ENCODE measurements around the gene EHD2.

DNA sequence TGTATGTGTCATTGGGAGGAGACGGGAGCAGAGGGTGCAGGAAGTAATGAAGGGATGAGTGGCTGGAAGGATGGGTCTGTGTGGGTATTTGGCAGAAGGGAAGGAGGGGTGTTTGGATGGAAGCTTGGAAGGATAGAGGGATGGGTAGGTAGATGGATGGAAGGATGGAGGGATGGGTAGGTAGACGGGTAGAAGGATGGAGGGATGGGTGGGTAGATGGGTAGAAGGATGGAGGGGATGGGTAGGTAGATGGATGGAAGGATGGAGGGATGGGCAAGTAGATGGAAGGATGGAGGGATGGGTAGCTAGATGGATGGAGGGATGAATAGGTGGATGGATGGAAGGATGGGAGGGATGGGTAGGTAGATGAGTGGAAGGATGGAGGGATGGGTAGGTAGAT lies 41.7 kb upstream of the EHD2 start:
- TF ChIP-seq, protein P1, sequence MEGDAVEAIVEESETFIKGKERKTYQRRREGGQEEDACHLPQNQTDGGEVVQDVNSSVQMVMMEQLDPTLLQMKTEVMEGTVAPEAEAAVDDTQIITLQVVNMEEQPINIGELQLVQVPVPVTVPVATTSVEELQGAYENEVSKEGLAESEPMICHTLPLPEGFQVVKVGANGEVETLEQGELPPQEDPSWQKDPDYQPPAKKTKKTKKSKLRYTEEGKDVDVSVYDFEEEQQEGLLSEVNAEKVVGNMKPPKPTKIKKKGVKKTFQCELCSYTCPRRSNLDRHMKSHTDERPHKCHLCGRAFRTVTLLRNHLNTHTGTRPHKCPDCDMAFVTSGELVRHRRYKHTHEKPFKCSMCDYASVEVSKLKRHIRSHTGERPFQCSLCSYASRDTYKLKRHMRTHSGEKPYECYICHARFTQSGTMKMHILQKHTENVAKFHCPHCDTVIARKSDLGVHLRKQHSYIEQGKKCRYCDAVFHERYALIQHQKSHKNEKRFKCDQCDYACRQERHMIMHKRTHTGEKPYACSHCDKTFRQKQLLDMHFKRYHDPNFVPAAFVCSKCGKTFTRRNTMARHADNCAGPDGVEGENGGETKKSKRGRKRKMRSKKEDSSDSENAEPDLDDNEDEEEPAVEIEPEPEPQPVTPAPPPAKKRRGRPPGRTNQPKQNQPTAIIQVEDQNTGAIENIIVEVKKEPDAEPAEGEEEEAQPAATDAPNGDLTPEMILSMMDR (IDR thresholded peaks at IDR 0.05) = no peak
- no peak for TF ChIP-seq EP300 (IDR thresholded peaks at IDR 0.05)

Measured in ovary (tissue), 3 donors.